22Rv1 (cell line): ENCODE data around the gene HNRNPR.
"Not testable (repeated sequence)": the region's sequence is repeated elsewhere in the genome, so short reads cannot be mapped to it uniquely, and the experiment has no call there.

ENCODE experiments used
- H3K27ac ChIP-seq: fragments of 450-650 bp; 2 replicates; pipeline ENCODE4 v1.5.1; 2017
- CTCF ChIP-seq: fragments of 450-650 bp; IDR thresholded peaks from 2 replicates; pipeline ENCODE4 v1.5.1; 2017; ENCODE audit warnings: mild to moderate bottlenecking
- ZFX ChIP-seq: fragments of 450-650 bp; IDR thresholded peaks from 2 replicates; pipeline ENCODE4 v1.6.1; 2017; ENCODE audit warnings: antibody characterized with exemption, borderline replicate concordance

The HNRNPR gene

GRCh38 chr1:23383577-23384311, 39.7 kb upstream of the HNRNPR start:
- TF ChIP-seq CTCF (no peak), ZFX (no peak)
- no peak overlapping the region for H3K27ac ChIP-seq

DNA sequence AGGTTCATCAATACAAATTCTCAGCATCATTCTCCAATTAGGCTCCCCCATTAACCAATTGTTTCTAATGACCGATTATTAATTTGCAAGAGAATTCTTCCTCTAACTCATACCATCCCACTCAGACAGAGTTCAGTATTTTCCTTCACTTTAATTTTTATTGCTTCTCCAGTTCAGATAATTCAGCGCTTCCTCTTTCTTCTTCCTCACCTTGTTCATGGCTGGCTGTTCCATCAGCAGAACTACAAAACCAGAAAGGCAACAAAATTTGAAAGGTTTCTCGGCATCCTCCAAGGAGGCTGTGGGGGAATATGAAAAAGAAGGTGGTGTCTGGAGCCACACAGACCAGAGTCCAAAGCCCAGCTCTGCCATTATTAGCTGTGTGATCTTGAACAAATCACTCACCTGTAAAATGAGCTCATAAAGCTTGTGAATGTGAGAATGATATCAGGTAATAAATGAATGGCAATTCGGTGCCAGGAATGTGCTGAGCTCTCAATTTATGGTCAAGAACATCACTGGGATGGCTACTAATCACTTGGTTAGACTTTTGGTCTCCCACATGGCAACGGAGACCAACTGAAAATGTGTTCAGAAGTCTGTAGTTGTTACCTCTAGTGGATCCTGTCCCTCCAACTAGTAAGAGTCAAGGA, 37.3 kb upstream of the HNRNPR start:
- H3K27ac ChIP-seq: no peak overlapping the region
- TF ChIP-seq ZFX (no peak), CTCF (no peak)

GRCh38 chr1:23380719-23381118, 36.6 kb upstream of the HNRNPR start:
- H3K27ac ChIP-seq: no peak overlapping the region
- TF ChIP-seq ZFX (no peak), CTCF (no peak)

GRCh38 chr1:23380236-23380635, 36.2 kb upstream of the HNRNPR start:
- H3K27ac ChIP-seq: not testable (repeated sequence)

DNA sequence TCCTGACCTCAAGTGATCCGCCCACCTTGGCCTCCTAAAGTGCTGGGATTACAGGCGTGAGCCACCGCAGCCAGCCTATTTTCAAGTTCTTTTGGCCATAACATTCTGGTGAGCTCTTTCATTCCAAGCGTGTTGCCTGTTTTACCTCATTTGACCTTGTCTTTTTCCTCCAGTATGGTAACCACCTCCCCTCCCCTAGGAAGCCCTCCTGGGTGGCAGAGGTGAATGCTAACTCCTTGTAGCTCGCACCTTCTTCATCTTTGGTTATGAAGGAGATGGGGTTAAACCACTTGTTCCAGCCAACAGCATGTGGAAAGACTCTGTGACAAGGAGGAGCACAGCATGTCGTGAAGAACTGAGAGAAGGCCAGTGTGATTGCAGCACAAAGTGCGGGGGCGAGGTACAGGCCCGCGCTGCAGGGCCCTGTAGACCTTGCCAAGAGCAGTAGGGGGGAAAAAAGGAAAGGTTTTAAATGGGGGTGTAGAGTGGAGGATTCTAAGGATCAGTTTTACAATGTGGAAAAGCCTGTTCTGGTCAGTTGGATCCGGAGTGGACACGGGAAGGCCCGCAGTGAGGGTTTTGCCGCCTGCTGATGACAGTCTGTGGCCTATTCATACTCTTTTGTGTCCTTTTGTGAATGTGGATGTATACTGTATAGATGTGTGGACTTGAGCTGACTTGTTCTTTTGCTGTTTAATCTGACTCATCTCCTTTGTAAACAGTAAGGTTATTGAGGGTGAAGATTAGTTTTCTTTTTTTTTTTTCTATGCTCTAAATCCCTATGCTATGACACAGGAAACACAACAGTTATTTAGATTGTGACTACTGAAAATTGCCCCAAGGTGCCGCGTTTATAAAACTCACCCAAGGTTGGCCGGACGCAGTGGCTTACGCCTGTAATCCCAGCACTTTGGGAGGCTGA, 33.1 kb upstream of the HNRNPR start:
- no peak for TF ChIP-seq ZFX
- TF ChIP-seq CTCF: no peak
- peak overlapping the region; percentile 44 for H3K27ac ChIP-seq

GRCh38 chr1:23374079-23374735, 30.1 kb upstream of the HNRNPR start:
- H3K27ac ChIP-seq: not testable (repeated sequence)

- no peak overlapping the region for H3K27ac ChIP-seq
- TF ChIP-seq CTCF: no peak
- no peak for TF ChIP-seq ZFX
Measured at GRCh38 chr1:23371987-23372880, 28.1 kb upstream of the HNRNPR start.
